GM12872 (cell line): ENCODE measurements around the gene H6PD.

Experiments used
- CTCF ChIP-seq: IDR thresholded peaks from 3 replicates; pipeline ENCODE4 v1.5.1; 2011; ENCODE audit warnings: low read depth, mild to moderate bottlenecking, low read length, moderate library complexity; ENCODE audit not compliant: insufficient read depth

H6PD gene

GRCh38 chr1:9253453-9254105 lies 19.0 kb downstream of the H6PD start:
- no peak for TF ChIP-seq CTCF

- no peak for TF ChIP-seq CTCF
Measured at GRCh38 chr1:9256332-9256731, 21.8 kb downstream of the H6PD start.

- no peak for TF ChIP-seq CTCF
Measured at GRCh38 chr1:9257851-9258250, 23.3 kb downstream of the H6PD start.

GRCh38 chr1:9258629-9259028 lies 24.1 kb downstream of the H6PD start:
- TF ChIP-seq CTCF = no peak

- TF ChIP-seq CTCF = no peak
Measured at GRCh38 chr1:9260059-9260766, 25.6 kb downstream of the H6PD start.

GRCh38 chr1:9261496-9261895 lies 26.9 kb downstream of the H6PD start:
- TF ChIP-seq CTCF = no peak

GRCh38 chr1:9262096-9262986 lies 27.8 kb downstream of the H6PD start:
- no peak for TF ChIP-seq CTCF
